ENCODE results near the gene TBC1D2B. TPM values are rescaled to one million over a fixed set of nuclear protein-coding genes. Genes with fewer than 3 reads are reported as not detected.

TBC1D2B gene
- total and polyA plus RNA-seq, 8 donors = 9.3 to 61.7 (median 38.8) TPM

DNA sequence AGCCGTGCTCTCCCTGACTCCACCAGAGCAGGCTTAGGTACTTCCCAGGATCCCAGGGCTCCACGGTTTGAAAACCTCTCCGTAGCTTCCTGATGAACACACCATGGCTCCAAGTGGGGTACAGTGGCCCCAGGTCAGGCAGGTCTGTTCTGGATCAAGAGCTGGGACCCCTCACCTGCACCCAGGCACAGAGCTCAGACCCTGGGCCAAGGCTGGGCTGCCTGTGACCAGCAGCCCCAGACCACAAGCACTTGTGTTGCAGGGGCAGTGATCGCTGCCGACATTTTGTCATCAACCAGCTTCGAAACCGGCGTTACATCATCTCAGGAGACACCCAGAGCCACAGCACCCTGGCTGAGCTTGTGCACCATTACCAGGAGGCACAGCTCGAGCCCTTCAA lies 20.2 kb upstream of the TBC1D2B start:
- Histone ChIP-seq H3K9me3 (no peaks in the 10 kb centered on the region), H3K4me3 (no peak overlapping the region), H3K27me3 (no peaks in the 10 kb centered on the region), H3K4me1 (peaks cover 3 to 13% (median 10%) of the 10 kb centered on the region in 4 donors), H3K36me3 (no peaks in the 10 kb centered on the region), H3K27ac (no peak overlapping the region)
- intact Hi-C loops (cut with DNase I; ENCODE audit: low total_unique reads) = no loop called here
- TF ChIP-seq, protein P1, sequence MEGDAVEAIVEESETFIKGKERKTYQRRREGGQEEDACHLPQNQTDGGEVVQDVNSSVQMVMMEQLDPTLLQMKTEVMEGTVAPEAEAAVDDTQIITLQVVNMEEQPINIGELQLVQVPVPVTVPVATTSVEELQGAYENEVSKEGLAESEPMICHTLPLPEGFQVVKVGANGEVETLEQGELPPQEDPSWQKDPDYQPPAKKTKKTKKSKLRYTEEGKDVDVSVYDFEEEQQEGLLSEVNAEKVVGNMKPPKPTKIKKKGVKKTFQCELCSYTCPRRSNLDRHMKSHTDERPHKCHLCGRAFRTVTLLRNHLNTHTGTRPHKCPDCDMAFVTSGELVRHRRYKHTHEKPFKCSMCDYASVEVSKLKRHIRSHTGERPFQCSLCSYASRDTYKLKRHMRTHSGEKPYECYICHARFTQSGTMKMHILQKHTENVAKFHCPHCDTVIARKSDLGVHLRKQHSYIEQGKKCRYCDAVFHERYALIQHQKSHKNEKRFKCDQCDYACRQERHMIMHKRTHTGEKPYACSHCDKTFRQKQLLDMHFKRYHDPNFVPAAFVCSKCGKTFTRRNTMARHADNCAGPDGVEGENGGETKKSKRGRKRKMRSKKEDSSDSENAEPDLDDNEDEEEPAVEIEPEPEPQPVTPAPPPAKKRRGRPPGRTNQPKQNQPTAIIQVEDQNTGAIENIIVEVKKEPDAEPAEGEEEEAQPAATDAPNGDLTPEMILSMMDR (IDR thresholded peaks at IDR 0.05) = no peak
- TF ChIP-seq POLR2AphosphoS5 (IDR thresholded peaks at IDR 0.05) (no peak), EP300 (IDR thresholded peaks at IDR 0.05) (no peak), POLR2A (IDR thresholded peaks at IDR 0.05) (no peak)
- WGBS, 5 donors = 69 to 94% (median 92%) methylated on average over 3 to 9 of the region's 9 CpGs
- DNase-seq = no peak

GRCh38 chr15:78093242-78094020 lies 15.9 kb upstream of the TBC1D2B start:
- Histone ChIP-seq H3K27ac (peak overlapping the region in 1 of 5 donors; percentile 36), H3K27me3 (no peaks in the 10 kb centered on the region), H3K9me3 (no peaks in the 10 kb centered on the region), H3K4me1 (peaks cover 3 to 32% (median 25%) of the 10 kb centered on the region in 4 donors), H3K4me3 (no peak overlapping the region), H3K36me3 (no peaks in the 10 kb centered on the region)
- DNase-seq = peak in 1 of 2 donors; percentile 78
- TF ChIP-seq POLR2A (IDR thresholded peaks at IDR 0.05) (no peak), EP300 (IDR thresholded peaks at IDR 0.05) (no peak), POLR2AphosphoS5 (IDR thresholded peaks at IDR 0.05) (peak in 2 of 3 donors; percentile 42 to 68)
- TF ChIP-seq, protein P1 (IDR thresholded peaks at IDR 0.05) = no peak
- WGBS, 5 donors = 43 to 59% (median 46%) methylated on average over 5 of the region's 5 CpGs
- intact Hi-C loops (cut with DNase I; ENCODE audit: low total_unique reads) = no loop called here

DNA sequence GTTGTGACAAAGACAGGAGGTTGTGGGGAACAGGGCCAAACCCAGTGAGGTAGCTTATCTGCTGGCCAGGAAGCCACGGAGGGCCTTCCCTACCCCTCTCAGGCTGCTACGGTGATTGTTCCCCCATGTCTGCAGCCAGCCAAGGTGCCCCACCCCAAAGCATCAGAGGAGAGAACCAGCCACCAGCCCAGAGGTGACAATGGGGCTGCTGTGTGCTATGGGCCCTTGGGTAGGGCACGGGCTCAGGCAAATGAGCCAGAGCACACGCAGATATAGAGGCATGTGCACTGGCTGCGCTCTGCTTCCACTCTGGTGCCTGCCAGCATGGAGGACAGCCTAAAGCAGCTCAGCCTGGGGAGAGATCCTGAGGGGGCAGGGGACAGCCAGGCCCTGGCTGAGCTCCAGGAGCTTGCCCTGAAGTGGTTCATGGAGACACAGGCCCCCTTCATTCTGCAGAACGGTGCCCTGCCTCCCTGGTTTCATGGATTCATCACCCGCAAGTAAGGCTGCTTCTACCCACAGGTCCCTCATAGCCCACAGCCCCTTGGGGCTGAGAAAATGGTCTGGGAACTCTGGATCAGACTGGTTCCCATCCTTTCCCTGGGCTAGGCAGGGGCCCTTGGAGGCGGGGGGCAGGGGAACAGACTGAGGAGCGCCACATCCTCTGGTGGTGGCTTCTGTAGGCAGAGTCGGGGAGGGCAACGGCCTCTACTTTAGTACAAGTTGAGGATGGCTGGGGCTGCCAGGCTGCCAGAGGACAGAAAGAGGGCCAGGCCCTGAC lies 14.9 kb upstream of the TBC1D2B start, which contains the start of gene SH2D7:
Gene SH2D7, plus strand, starts transcription at position 301 of the 781 bp plus-strand sequence. Its CDS starts 24 bp downstream, at position 325.
- Histone ChIP-seq H3K27me3 (no peaks in the 10 kb centered on the region), H3K9me3 (no peaks in the 10 kb centered on the region), H3K4me1 (peaks cover 3 to 41% (median 33%) of the 10 kb centered on the region in 4 donors), H3K36me3 (no peaks in the 10 kb centered on the region), H3K27ac (peak within 1 kb of the TSS in 1 of 5 donors; percentile 36), H3K4me3 (no peak within 1 kb of the TSS)
- TF ChIP-seq, protein P1 (IDR thresholded peaks at IDR 0.05) = no peak
- no peak for TF ChIP-seq POLR2A (IDR thresholded peaks at IDR 0.05)
- no peak for TF ChIP-seq POLR2AphosphoS5 (IDR thresholded peaks at IDR 0.05)
- no peak for TF ChIP-seq EP300 (IDR thresholded peaks at IDR 0.05)
- intact Hi-C loops (cut with DNase I; ENCODE audit: low total_unique reads) = no loop called here
- no peak for DNase-seq
- WGBS, 5 donors = 62 to 71% (median 68%) methylated on average over 9 to 11 of the region's 11 CpGs

DNA sequence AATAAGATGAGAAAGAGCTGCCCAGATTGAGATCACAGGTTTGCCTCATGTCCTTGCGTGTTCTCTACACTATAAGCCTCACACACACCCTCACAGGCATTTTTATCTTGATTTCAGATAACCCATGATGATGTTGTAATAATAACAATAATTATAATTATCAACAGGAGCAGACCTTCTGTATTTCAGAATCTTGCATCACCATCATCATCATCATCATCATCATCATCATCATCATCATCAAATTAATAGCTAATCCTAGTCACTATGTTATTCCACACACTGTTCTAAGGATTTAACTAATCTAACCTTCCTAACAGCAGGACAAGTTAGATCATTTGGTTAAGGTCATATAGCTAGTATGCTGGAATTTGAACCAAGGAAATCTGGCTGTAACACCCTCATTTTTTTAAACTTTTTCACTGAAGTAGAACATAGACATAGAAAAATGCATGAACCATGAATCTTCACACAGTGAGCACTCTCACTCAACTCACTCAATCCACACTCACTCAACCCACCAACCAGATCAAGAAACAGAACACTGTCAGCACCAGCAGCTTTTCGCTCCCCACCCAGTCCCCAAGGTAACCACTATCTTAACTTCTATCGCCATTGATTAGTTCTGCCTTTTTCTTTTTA lies 13.0 kb upstream of the TBC1D2B start:
- Histone ChIP-seq H3K4me3 (no peak overlapping the region), H3K4me1 (peaks cover 3 to 41% (median 34%) of the 10 kb centered on the region in 4 donors), H3K27me3 (no peaks in the 10 kb centered on the region), H3K9me3 (no peaks in the 10 kb centered on the region), H3K36me3 (no peaks in the 10 kb centered on the region), H3K27ac (no peak overlapping the region)
- DNase-seq = no peak
- 83 to 97% (median 91%) methylated on average over 3 of the region's 3 CpGs for WGBS, 5 donors
- TF ChIP-seq, protein P1 (IDR thresholded peaks at IDR 0.05) = no peak
- intact Hi-C loops (cut with DNase I; ENCODE audit: low total_unique reads) = no loop called here

All from stomach (tissue), 9 donors.